Pancreas (tissue), 10 donors: ENCODE results near the gene RAB7B. TPM values are rescaled to one million over a fixed set of nuclear protein-coding genes. Genes with fewer than 3 reads are reported as not detected.

ENCODE experiments used
- ATAC-seq, 4 donors: fragments of 200-7000 bp; cut with Tn5 transposase; one replicate each; pipeline versions ENCODE4 v1.8.0 to v1.9.1; 2020; ENCODE audit warnings: mild to moderate bottlenecking in 4 of 4, moderate library complexity in 4 of 4
- DNase-seq, 6 donors: peaks; one replicate each; pipeline ENCODE4 v3.0.0-alpha.2; 2020
- FAIRE-seq: peaks from 2 replicates; lab custom pipeline; 2012; peaks lifted over from hg19 to GRCh38; lab: Jason Lieb, UNC
- H3K27ac ChIP-seq, 4 donors: fragments of 200-600 bp; sonication (generic); 1 replicate in 3 of 4; 2 replicates in 1 of 4; pipeline versions ENCODE4 v1.5.0 to v1.8.0; 2020
- H3K27me3 ChIP-seq, 4 donors: fragments of 200-600 bp; one replicate each; pipeline ENCODE4 v1.8.0; 2021
- H3K36me3 ChIP-seq, 3 donors: fragments of 200-600 bp; sonication (generic) in 1 of 3; one replicate each; pipeline versions ENCODE4 v1.5.0 to v1.8.0; 2020 to 2021
- H3K4me1 ChIP-seq, 3 donors: fragments of 200-600 bp; one replicate each; pipeline ENCODE4 v1.8.0; 2021
- H3K4me3 ChIP-seq, 4 donors: fragments of 200-600 bp; sonication (generic) in 2 of 4; one replicate each; pipeline versions ENCODE4 v1.5.0 to v1.8.0; 2020 to 2021
- H3K9me3 ChIP-seq, 4 donors: fragments of 200-600 bp; one replicate each; pipeline ENCODE4 v1.8.0; 2021
- CTCF ChIP-seq, 4 donors: fragments of 200-600 bp; sonication (generic) in 3 of 4; IDR thresholded peaks; one replicate each; pipeline versions ENCODE4 v1.5.0 to v1.8.0; 2021; ENCODE audit warnings: antibody characterized with exemption in 4 of 4
- WGBS, 2 donors: extraction: QIAGEN DNeasy Blood & Tissue Kit; methylation state at CpG; one replicate each; pipeline ENCODE4 v1.1.7; 2013; 5-methylcytosine and 5-hydroxymethylcytosine counted together
- intact Hi-C, 3 donors: fragments of 100-400 bp; cut with DNase I; formaldehyde crosslinking; loops; one replicate each; pipeline versions ENCODE4 v1.11.1 to v1.14.2; 2022
- polyA plus RNA-seq, 2 donors: library from polyadenylated mRNA; stranded (reverse); fragments of 200-250 nt; gene quantifications; one replicate each; pipeline ENCODE4 v1.2.3, GENCODE V29; 2013
- total RNA-seq, 6 donors: library from RNA; stranded (reverse); fragmentation: NEBNext Ultra II Directional in 4 of 6; extraction: Animal tissue kit (Norgen Biotek cat#: 25700) in 4 of 6; gene quantifications; one replicate each; pipeline versions ENCODE4 v1.2.1 to v1.2.4, GENCODE V29; 2021 to 2023
- donor health status: healthy with polysubstance abuse.
- donor health status: DM: no; HTN: no; CAD: no; lungs with moderate emphysema.
- donor health status: DM: no; HTN: no; CAD: no.
- donor health status: control.
- donor health status: control.
- donor health status: Bipolar disorder and iron deficiency.
- donor health status: DM: yes; HTN: yes; CAD: no.
- donor health status: DM: no; HTN: no; CAD: no.
- donor health status: DM: no; HTN: no; CAD: no.
- donor health status: DM: yes; HTN: yes; CAD: no.

Gene RAB7B
- total and polyA plus RNA-seq, 8 donors = 0.24 to 4.0 (median 0.59) TPM

- Histone ChIP-seq H3K4me3 (no peak overlapping the region), H3K4me1 (no peaks in the 10 kb centered on the region), H3K27ac (peak overlapping the region in 1 of 4 donors; percentile 34), H3K9me3 (no peaks in the 10 kb centered on the region), H3K36me3 (no peaks in the 10 kb centered on the region), H3K27me3 (no peaks in the 10 kb centered on the region)
- 93 to 100% methylated on average over 2 of the region's 2 CpGs for WGBS, 2 donors
- peak; percentile 88 to 94 (median 92) for TF ChIP-seq CTCF (IDR thresholded peaks at IDR 0.05)
- FAIRE-seq = no peak
- intact Hi-C loops = loop anchor here (5.0 to 10.0 kb wide), 4 partner anchors 53 to 185 kb away; no protein-coding TSS in a partner anchor
- DNase-seq = peak; percentile 62 to 93 (median 84)
- ATAC-seq = peak; percentile 90 to 93 (median 92)
Measured at GRCh38 chr1:205977402-205978014, 25.7 kb downstream of the RAB7B start.

DNA sequence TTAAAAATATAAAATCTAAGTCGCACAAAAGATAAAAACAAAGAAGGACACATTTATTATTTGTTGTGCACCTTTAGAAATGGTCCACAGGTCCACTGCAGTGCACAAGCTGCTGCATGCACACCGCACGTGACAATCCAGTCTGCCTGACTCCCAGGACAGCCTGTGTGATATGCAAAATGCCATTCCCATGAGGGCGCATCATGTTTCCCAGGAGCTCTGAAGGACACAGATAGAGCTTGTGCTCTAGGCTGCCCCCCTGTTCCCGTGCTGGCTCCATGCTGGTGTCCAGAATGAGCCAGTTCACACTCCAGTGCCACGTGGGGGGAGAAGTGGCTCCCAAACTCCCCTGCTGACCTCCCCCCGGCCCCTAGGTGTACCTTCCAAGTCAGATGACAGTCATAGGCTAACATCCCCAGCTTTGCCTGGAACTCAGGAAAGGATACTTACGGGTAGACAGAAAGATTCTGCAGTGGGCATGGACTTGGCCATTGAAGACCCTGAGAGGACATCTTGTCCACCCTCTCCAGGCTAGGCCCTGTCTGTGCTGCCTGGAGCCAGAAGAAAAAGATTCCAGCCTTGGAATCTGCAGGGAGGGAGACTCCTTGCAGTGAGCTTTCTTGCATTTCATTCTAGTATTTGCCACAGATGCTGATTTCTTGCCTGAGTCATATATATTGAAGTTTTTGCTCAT, 26.3 kb downstream of the RAB7B start:
- Histone ChIP-seq H3K9me3 (no peaks in the 10 kb centered on the region), H3K4me1 (no peaks in the 10 kb centered on the region), H3K27me3 (no peaks in the 10 kb centered on the region), H3K36me3 (no peaks in the 10 kb centered on the region), H3K27ac (peak overlapping the region in 2 of 4 donors; percentile 27 to 34), H3K4me3 (no peak overlapping the region)
- intact Hi-C loops = loop anchor here (5.0 to 10.0 kb wide), 4 partner anchors 52 to 185 kb away; no protein-coding TSS in a partner anchor
- TF ChIP-seq CTCF (IDR thresholded peaks at IDR 0.05) = no peak
- ATAC-seq = peak in 3 of 4 donors; percentile 44 to 69 (median 53)
- WGBS, 2 donors = 45 to 53% methylated on average over 8 of the region's 8 CpGs
- FAIRE-seq = no peak
- DNase-seq = no peak

DNA sequence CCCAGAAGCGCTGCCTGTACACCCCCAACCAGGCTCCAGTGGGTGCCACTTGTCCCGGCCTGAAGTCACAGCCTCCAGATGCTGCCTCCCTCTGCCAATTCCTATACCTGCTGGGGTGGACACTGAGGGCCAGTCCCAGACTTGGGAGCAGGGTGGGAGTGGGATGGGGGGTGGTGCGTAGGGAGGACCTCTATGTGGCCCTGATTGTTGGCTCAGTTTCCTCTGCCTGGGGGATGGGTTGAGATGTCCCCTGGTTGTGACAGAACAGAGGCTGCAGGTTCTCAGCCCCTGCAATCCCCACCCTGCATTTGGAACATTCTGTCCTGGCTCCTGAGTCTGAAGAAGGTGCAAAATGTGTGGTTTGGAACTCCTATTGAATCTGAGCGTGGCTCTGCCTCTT, 27.2 kb downstream of the RAB7B start:
- DNase-seq = no peak
- Histone ChIP-seq H3K36me3 (no peaks in the 10 kb centered on the region), H3K4me3 (no peak overlapping the region), H3K4me1 (peaks cover 0 to 3% (median 2%) of the 10 kb centered on the region in 3 donors), H3K27me3 (no peaks in the 10 kb centered on the region), H3K9me3 (no peaks in the 10 kb centered on the region), H3K27ac (peak overlapping the region in 1 of 4 donors; percentile 16)
- no peak for FAIRE-seq
- ATAC-seq = no peak
- intact Hi-C loops = loop anchor here (5.0 to 10.0 kb wide), 4 partner anchors 51 to 184 kb away; no protein-coding TSS in a partner anchor
- WGBS, 2 donors = 65 to 87% methylated on average over 4 of the region's 4 CpGs
- TF ChIP-seq CTCF (IDR thresholded peaks at IDR 0.05) = no peak

- no peaks in the 10 kb centered on the region for H3K36me3 ChIP-seq
- ATAC-seq = peak in 1 of 4 donors; percentile 11
- TF ChIP-seq CTCF (IDR thresholded peaks at IDR 0.05) = no peak
- H3K27me3 ChIP-seq = no peaks in the 10 kb centered on the region
- intact Hi-C loops = loop anchor here (2.0 to 10.0 kb wide), 5 partner anchors 51 to 183 kb away; no protein-coding TSS in a partner anchor
- no peak for FAIRE-seq
- 64 to 69% methylated on average over 15 of the region's 15 CpGs for WGBS, 2 donors
- no peaks in the 10 kb centered on the region for H3K9me3 ChIP-seq
- H3K4me3 ChIP-seq = no peak overlapping the region
- no peak for DNase-seq
- H3K27ac ChIP-seq = peak overlapping the region in 1 of 4 donors; percentile 16
- peaks cover 0 to 7% (median 3%) of the 10 kb centered on the region in 3 donors for H3K4me1 ChIP-seq
Measured at GRCh38 chr1:205975387-205975998, 27.7 kb downstream of the RAB7B start.
